NCI-H446 (cell line): ENCODE measurements around the gene TBC1D1.

Experiments
- DNase-seq, 2 experiments: peaks; one replicate each; lab custom pipeline; 2025; lab: John Stamatoyannopoulos, UW

TBC1D1 gene

DNA sequence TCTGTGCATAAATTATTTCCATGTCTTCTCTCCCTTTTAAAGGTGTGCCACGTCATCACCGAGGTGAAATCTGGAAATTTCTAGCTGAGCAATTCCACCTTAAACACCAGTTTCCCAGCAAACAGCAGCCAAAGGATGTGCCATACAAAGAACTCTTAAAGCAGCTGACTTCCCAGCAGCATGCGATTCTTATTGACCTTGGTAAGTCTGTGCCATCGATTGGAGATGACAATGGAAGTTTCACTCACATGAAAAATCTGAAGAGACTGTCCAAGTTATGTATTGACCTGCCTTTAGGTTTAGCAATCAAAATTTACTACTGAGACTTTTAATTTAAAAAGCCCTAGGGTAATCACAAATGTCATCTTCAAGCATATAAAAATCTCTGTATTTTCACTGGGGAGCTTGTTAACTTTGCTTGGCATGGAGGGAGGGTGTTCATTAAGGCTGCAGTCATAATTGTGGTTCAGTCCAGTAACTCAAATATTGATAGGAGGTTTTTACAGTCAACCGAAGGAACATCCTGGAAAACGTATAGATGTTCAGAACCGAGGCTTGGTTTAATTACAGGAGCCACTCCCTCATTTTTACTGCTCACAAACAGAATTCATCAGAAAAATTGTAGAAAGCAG lies 212.2 kb downstream of the TBC1D1 start:
- no peak for DNase-seq

DNA sequence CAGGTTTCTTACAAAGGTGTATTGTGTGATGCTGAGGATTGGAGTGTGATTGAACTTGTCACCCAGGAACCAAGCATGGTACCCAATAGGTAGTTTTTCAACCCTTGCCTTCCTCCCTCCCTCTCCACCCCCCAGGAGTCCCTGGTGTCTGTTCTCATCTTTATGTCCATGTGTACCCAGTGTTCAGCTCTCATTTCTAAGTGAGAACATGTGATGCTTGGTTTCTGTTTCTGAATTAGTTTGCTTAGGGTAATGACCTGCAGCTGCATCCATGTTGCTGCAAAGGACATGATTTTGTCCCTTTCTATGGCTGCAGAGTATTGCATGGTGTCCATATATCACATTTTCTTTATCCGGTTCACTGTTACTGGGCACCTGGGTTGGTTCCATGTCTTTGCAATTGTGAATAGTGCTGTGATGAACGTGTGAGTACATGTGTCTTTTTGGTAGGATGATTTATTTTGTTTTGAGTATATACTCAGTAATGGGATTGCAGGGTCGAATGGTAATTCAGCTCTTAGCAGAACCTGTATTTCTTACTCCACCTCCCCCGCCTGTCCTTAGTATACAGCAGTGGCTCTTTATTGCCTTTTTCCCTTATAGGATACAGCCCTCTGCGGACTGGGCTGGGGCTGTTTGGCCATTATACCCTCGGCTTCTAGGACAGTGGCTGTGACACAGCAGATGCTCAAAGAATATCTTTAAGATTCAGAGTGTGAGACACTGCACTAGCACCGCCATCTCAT lies 214.8 kb downstream of the TBC1D1 start:
- no peak for DNase-seq

DNA sequence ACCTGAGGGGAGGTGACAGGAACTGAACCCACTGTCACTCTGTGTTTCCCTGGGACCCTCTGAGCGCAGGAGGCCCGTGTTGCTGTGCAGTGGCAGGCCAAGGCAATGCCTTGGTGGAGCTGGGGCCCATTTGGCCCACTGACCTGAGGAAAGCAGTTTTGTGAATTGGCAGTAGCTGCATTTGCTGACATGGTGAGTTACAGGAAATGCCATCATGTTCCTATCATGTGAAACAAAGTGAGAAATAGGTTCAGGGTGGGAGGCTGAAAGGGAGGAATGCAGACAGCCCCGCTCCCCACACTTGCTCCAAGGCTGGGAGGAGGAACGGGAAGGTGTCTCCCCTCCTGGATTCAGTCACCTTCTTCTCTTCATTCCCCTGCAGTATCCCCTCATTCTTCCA lies 215.4 kb downstream of the TBC1D1 start:
- no peak for DNase-seq

DNA sequence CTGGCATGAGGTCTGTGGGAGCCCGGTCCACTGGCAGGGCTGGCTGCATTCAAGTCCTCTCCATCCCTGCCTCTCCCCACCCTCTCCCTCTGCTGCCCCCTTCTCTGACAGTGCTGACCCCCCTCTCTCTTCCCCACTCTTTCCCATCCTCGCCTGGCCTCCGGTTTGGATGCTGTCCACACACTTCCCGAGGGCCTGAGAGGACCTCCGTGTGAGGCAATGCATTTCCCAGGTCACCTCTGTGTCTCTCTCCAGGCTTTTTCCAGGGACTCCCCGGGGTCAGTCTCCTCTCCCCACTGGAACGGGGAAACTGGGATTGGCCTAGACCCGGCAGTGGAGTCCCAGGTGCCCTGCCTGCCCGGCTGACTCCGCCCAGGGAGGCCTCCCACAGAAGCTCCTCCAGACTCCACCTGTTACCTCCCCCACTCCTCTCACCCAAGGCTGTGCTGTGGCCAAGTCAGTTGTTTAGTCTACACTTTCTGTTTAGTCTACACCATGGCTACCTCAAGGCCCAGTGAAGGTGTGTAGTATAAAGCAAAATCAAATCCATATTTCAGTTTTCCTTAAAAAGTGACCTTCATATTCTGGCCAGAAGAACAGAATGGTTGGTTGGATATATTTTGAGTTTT lies 216.1 kb downstream of the TBC1D1 start:
- DNase-seq = no peak

DNA sequence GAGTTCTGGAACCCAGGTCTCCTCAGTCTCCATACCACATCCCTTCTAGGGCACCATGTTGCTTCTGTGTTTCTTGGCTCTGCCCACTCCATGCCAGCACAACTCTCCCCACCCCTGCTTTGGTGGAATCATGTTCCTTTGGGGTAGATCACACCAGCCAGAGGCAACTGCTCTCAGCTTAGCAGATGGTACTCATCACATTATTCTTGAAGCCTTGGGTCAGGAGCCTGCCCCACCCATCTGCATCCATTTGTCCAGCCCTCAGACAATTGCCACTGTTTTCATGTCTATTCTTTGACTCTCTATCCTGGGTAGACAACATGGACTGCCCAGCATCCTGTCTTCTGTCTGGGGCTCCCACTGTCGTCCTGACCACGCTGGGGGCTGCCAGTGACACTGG lies 216.9 kb downstream of the TBC1D1 start:
- no peak for DNase-seq

DNA sequence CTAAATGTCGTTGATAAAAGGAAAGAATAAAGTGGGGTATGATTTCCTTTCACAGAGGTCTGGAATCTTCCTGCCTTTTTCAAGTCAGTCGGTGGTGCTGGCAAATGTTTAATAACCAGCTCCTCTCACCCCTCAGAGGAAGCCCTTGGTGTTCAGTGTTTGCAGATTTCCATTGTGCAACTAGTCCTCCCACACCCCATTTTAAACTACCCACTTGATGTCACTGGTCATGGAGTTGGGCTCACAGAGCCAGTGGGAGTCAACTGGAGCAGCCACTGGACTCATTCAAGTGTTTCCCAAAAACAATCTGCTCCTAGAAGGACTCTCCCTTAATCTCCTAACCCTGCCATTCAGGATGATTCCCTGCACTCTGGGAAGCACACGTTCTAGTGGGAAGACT lies 218.5 kb downstream of the TBC1D1 start:
- DNase-seq = no peak

DNA sequence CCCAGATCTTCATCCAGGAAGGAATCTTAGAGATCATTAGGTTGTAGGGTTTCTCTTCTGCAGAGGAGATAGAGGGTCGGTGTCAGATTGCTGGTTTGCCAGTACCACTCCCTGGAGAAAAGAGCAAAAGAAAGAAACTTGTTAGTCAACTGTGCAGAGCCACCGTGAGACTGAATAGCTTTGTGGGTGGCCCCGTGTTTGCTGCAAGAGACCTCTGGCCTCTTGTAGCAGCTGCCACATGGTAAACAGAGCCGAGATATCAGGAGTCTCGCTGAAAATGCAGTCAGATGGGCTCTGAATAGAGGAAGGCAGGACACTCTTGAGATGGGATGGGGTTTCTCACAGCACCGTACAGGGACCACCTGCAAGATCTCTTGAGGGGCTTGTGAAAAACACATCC lies 219.0 kb downstream of the TBC1D1 start:
- no peak for DNase-seq

DNA sequence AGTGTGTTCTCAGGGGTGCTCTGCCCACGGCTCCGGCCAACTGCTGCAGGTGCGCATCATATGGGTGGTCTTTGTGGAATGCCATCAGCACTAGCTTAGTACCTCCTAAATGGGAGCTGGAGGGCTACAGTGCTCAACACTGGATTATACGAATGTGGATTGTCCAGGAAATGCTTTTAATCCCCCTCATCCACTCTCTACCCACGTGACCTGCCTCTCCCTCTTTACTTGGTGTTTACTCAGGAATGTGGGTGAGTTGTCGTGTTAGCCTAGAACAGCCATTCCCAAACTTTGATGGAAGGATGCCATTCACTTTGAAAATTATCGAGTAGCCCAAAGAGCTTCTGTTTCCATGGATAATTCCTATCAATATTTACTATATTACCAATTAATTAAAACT lies 220.1 kb downstream of the TBC1D1 start:
- DNase-seq = no peak

DNA sequence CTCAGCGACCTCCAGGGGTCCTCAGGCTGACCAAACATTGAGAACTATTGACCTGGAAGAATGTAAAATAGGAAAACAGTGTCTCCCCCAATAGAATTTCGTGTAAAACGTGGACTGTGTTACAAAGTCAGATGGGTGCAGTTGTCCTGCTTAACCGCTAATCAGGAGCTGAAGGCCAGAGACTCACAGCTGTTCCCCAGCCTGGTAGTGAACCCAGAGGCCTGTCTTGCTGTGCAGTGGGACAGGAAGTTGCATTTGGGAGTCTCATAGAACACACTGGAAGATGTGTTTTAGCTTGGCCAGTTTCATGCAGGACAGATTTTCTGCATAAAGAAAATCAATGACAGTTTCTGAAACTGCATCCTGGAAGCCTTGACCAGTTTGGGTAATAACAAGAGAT lies 220.8 kb downstream of the TBC1D1 start:
- no peak for DNase-seq

DNA sequence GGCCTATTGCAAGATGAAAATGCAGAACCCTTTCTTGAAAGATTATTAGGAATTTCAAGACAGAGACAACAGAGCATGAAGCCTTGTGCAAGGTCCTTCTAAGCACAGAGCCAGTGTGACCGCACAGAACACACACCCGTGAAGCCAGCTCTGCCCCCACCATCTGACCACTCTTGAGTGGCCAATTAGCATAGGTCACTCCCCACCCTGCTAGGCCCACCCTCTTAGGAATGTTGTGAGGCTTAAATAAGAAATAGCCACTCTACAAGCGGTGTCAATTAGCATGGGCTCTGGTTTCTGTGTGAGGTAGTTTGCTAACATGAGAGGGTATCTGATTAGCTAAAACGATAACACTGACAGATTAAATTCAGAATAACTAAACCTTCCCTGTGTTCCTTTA lies 222.2 kb downstream of the TBC1D1 start:
- DNase-seq = no peak

DNA sequence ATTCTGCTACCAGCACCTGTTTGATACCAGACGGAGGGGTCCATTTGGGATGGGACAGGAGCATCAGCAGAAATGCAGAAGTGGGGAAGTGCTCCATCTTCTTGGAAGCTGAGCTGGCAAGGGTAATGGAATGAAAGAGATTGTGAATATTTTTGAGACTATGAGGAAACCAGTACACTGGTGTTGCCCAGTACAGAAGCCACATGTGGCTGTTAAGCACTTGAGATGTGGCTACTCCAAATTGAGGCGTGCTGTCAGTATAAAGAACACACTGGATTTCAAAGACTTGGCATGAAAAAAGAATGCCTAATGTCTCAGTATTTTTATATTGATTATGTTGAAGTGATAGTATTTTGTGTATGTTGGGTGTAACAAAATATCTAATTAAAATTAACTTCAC lies 222.7 kb downstream of the TBC1D1 start:
- no peak for DNase-seq

DNA sequence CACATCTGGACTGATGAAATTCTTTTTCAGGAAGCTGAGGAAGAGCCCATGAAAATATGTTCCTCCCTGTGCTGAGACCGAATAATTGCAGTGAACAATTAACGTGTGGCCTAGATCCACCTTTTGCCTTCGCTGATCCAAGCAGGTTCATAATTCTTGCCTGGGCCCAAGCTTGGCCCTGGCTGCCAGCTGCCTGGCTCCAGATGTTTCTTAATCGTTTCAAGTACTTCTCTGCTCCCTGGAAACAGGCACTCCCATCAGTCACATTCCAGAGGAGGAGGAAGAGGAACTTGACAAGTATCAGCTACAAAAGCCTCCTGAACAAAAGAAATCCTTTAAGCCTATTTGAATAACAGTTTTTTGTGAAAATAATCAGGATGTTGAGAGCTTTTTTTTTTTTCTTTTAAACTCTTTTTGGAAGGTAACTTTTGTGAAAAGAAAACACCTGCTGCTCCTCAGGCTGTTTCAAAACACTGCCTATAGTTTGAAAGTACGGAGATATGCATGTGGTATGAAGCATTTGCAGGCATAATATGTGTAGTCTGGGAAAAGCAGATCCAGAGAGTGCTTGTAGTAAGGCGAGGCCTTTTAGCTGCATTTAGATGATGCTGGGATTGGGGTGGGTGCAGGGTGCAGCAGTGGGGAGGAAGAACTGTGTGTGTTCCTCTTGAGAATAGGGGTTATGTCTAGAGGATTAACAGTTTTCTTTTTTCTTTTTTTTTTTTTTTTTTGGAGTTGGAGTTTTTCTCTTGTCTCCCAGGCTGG lies 223.7 kb downstream of the TBC1D1 start:
- DNase-seq = no peak

DNA sequence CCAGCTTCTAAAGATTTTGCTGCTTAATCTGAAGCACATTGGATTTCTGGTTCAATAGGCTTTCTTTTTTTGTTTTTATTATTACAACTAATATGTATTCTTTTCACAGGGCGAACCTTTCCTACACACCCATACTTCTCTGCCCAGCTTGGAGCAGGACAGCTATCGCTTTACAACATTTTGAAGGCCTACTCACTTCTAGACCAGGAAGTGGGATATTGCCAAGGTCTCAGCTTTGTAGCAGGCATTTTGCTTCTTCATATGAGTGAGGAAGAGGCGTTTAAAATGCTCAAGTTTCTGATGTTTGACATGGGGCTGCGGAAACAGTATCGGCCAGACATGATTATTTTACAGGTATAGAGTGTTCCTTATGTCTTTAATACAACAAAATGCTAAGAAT lies 224.7 kb downstream of the TBC1D1 start:
- DNase-seq = no peak

DNA sequence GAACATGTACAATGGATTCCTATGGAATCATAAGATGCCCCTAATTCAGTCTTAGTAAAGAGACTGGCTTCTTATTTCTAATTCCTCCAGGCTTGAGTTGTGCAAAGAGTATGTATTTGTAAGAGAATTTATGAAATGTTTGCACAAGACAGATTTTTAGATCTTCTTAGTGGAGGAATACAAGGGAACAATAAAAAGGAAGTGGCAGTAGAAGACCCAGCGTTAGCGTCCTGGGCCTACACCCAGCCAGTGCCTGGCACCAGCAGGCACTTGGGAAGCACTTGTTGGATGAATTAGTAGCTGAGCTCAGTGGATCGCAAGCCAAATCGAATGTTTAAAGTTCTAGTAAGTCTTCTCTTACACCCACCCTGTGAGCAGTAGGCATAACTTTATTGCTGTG lies 226.7 kb downstream of the TBC1D1 start:
- DNase-seq = no peak

DNA sequence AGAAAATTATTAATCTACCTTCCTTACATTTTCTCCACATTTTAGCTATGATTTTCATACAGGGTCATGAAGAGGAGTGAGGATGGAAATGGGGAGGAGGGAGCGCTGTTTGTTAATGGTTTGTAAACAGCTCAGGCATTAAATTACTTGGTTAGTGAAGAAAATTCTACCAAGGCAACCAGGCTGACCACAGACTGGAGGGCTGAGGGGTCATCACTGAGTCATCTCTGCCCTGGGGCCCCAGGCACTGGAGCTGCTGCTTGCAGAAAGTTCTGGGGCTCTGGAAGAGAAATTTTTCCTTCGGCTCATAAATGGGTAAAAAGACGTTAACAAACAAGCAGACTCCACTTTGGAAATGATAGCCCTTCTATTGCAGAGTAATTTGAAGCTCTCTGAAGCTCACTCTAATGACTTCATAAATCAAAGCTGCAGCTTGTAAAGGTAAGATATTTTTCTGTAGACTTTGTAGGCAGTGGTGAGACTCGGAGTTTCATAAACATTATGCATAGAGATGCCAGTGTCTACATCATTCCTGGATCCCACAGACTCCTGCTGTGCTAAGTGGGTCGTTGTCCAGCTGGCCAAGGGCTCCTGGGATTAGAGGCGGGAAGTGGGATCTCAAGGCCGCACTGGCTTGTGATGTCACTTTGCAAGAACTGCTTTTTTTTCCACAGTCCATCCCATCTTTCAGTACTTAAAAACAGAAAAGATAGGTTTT lies 228.9 kb downstream of the TBC1D1 start:
- no peak for DNase-seq

DNA sequence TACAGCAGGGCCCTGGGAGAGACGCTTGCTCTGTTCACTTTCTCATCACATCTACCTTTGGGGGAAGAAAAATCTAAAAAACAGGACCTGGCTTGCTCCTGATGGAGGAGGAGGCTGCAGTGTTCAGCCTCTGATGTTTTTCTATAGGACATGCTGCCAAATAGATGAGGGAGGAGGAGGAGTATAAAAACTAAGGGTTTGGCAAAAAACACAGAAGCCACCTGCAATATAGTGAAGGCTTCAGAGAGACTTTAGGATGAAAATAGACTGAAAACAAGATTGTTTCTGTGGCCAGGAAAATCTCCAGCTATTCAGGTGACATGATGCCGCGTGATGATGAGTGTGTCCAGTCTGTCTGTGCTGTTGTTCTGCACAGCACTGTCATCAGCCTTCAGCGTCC lies 229.9 kb downstream of the TBC1D1 start:
- no peak for DNase-seq

DNA sequence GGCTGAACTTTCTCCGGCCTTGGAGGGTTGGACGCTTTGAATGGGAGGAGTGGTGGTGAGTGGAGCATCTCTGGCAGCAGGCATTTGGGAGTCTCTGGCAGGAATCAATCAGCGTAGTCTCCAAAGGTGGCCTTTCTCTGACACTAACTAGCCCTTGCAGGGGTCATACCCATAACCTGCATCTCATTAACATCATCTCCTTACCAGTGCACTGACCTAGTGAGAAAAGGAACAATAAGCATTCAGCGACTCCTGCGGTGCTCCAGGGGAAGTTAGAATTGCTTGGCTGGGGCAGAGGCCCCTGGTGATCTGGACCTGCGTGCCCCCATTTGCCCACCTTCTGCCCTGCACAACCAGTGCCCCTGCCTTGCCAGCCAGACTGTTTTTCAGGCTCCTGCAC lies 231.2 kb downstream of the TBC1D1 start:
- DNase-seq = no peak

DNA sequence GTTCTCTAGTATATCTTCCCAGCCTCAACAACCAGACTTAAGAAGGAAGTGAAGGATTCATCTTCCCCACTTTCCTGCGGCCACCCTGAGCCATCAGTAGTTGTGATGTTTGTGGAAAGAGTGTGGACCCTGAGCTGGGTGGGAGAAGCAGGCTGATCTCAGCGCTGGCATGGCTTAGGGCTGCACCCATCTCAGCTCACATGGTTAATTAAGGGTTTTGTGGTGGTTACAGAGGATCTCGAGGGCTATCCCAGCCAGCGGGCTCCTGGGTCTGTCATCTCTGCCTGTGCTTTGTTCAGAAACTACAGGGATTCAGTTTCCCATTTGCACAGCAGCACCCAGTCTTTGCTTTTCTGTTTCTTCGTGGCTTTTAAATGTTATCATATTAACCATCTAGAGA lies 232.7 kb downstream of the TBC1D1 start:
- DNase-seq = no peak

DNA sequence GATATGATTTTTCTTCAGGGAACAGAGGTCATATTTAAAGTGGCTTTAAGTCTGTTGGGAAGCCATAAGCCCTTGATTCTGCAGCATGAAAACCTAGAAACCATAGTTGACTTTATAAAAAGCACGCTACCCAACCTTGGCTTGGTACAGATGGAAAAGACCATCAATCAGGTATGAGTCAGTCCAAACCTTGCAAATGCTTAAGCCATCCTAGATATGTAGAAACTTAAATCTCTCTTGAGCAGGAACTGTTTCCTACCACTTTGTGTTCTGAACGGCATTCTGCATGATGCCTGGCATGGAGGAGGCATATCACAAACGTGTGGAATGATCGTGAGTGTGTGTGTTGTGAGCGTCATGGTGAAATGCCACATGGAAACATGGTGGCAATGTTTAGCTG lies 234.1 kb downstream of the TBC1D1 start:
- DNase-seq = no peak

DNA sequence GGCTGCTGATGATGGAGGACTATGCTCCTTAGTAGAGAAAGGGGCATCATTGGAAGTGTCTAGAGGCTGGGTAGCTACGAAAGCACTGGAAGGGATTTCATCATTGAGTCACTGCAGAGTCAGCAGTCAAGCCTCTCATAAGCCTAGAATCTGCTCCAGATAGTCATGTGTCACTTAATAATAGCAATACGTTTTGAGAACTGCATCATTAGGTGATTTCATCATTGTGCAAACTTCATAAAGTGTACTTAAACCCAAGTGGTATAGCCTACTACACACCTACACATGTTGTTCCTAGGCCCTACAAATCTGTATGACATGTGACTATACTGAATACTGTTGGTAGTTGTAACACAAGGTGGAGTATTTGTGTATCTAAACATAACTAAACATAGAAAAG lies 234.9 kb downstream of the TBC1D1 start:
- no peak for DNase-seq

DNA sequence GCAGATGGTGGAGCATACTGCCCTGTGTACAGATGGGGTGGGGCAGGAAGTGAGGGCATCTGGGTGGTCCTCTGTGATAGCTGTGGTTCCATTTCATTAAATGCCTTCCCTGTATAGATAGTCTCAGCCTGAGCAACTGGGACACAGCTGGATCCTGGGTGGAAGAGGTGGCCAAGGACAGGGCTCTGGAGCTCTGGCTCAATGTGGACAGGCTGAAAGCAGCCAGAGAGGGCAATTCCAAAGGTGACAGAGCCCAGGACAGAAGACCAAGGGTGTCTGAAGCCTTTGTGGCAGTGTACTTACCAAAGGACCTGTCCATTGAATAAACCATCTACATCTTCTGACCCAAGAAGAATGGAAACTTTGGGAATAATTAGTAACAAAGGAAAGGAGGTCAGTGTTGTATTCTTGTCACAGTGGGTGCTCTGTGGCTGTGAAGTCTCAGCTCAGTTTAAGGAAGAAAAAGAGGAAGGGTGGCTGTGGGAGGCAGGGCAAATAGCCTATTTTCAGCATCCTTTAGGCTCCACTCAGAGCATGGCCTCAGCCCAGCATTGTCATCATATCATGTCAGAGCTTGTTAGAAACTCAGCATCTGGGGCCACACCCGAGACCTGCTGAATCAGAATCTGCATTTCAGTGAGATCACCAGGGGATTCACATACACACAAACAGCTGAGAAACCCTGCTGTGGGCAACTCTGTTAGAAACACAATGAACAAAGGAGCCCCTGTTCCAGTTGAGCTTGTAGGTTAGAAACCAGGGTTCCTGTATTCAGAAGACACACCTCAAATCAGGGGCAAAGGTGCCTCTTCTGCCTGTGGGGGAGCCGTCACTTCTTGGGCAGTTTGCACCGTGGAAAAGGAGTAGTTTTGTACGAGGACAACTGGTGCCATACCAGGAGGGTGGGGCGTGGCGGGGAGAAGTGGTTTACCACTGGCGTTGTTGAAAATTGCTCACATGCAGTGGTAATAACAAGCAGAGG lies 237.9 kb downstream of the TBC1D1 start:
- DNase-seq = no peak
